GM12892 (cell line): Measurements from ENCODE around the gene MAP2K5.

Experiments used
- POLR2A ChIP-seq: IDR thresholded peaks from 2 replicates; pipeline ENCODE4 v1.6.1; 2011; ENCODE audit warnings: low read depth, low read length, control low read depth
- POLR2AphosphoS5 ChIP-seq: IDR thresholded peaks from 2 replicates; pipeline ENCODE4 v1.6.1; 2011; ENCODE audit warnings: low read depth, low read length, control low read depth

GRCh38 chr15:67680641-67681040 lies 138.1 kb downstream of the MAP2K5 start:
- no peak for TF ChIP-seq POLR2A
- no peak for TF ChIP-seq POLR2AphosphoS5
